Hematopoietic multipotent progenitor cell (in vitro differentiated cells): ENCODE measurements around the gene CTNNBL1. TPM values are rescaled to one million over a fixed set of nuclear protein-coding genes. Genes with fewer than 3 reads are reported as not detected.

Experiments used
- DNase-seq, 3 donors: peaks; one replicate each; pipeline ENCODE4 v3.0.0-alpha.2; 2011 to 2015; ENCODE audit warnings: low read depth in 2 of 3, low spot score in 2 of 3
- total RNA-seq: library from RNA; depleted of rRNA; stranded (reverse); fragments of >200 nt; gene quantifications from one replicate; pipeline ENCODE4 v1.2.3, GENCODE V29; 2012

CTNNBL1 gene
- total RNA-seq, 1 donor: 51.2 TPM

- DNase-seq: peak in 1 of 3 donors; percentile 40
These were observed 113.8 kb downstream of the CTNNBL1 start for GRCh38 chr20:37807471-37808232.

GRCh38 chr20:37808233-37809070 is 114.6 kb downstream of the CTNNBL1 start:
- no peak for DNase-seq

DNA sequence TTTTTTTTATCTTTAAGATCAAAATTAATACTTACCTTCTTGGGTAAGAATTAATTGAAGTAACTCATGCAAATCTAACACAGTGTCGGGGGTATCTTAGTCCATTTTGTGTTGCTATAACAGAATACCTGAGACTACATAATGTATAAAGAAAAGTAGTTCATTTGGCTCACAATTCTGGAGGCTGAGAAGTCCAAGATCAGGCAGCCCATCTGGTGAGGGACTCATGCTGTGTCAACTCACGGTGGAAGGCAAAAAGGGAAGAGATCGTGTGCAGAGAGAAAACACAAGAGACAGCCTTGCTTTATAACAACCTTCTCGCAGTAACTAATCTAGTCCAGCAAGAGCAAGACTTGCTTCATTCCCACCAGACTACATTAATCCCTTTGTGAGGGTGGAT is 116.2 kb downstream of the CTNNBL1 start:
- no peak for DNase-seq

DNA sequence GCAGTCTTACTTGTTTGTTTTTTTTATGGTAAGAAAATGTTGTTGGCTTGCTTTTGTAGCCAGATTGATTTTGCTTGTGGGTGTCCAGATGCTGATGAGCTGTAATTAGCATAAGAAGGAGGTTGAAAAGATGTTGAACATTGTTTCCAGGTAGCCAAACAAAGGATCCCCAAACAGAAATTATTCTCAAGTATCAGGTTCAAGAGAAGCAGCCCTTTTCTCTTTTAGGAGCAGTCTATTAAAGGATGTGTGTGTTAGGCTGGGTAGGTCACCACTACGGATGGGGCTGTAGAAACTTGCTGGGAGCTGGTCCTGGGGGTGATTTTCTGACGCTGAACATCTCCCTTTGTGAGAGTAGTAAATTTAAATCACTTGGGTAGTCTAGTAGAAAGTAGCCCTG is 122.2 kb downstream of the CTNNBL1 start:
- no peak for DNase-seq

DNA sequence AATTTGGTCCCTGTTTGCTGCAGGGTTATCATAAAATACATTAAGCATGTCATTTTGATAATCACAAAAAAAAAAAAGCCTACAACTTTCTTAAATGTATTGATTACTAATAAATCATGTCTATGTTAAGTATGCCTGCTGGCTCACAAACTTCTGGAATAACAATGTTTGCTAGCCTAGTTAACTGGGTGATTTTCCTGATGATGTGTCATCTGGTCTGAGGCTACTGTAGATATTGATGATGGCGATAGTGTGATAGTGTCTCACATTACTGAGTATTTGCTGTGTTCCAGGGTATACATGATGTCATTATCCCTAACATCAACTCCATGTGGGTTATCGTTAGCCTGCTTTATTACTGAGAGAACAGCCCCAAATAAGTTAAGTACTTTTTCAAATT is 122.9 kb downstream of the CTNNBL1 start:
- no peak for DNase-seq

GRCh38 chr20:37821696-37822095 is 127.9 kb downstream of the CTNNBL1 start:
- no peak for DNase-seq

- DNase-seq: no peak
These were observed 128.3 kb downstream of the CTNNBL1 start for GRCh38 chr20:37822141-37822601.

DNA sequence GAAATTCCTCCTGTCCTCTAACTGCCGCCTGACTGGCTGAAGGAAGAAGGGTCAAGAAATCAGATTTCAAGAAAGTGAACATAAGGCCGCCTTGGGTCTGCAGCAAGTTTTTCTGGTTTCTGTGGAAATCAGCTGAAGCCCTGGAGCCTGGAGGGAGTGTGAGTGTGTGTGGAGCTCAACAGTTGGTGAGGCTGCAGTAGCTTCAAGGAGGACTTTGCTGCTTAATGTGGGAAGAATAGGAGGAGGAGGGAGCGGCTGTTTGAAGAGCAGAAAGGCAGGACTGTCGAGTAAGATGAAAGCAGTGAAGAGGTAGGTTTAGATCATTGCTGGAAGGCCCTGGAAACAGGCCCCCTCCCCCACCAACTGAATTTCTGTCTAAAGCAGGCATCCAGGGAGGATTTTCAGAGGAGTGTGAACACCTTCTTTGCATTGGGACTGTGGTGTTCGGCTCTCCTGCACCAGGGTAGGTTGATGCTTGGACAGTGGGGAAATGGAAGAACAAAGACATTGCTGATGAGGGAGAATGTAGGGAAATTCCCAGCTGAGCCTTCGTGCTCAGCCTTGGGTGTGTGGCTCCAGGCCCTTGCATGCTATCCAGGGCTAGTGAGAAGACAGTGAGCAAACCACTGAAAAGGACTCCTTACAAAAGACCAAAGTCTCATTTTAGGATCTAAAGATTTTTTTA is 129.6 kb downstream of the CTNNBL1 start:
- DNase-seq: no peak

- no peak for DNase-seq
These were observed 133.8 kb downstream of the CTNNBL1 start for GRCh38 chr20:37827605-37828004.

GRCh38 chr20:37828684-37829083 is 134.9 kb downstream of the CTNNBL1 start:
- DNase-seq: no peak

DNA sequence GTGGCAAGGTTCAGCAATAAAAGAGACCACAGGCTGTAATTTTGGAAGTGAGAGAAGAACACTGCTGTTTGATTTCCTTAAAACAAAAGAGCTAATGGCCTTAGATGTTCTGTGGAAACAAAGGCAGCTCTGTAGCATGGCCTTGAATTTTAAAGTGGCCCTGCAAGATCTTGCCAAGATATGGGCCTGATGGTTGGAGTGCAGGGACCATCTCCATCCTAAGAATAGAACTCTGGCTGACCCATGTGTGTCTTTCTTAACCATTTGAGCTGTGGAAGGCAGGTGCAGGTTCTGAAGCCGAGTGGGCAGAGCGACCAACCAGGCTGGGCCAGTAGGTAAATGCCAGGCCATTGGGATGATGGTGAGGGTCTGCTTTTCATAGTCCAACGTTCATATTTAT is 135.3 kb downstream of the CTNNBL1 start:
- DNase-seq: no peak

GRCh38 chr20:37833221-37833896 is 139.5 kb downstream of the CTNNBL1 start:
- no peak for DNase-seq

- no peak for DNase-seq
These were observed 143.1 kb downstream of the CTNNBL1 start for GRCh38 chr20:37836926-37837325.

DNA sequence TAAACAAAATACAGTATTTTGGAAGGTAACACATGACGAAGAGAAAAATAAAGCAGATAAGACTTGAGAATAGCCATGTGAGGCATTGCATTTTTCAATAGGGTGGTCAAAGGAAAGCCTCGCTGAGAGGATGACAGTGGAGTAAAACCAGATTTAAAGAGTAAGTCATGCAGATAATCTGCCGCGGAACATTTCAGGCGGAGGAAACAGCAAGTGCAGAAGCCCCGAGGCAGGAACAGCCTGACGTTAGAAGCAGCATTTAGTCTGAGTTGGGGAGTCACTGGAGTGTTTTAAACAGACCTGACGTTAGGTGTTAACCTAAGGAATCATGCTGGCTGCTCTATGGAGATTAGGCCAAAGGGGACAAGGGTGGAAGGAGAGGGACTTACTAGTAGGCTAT is 144.1 kb downstream of the CTNNBL1 start:
- no peak for DNase-seq

GRCh38 chr20:37838769-37839431 is 145.1 kb downstream of the CTNNBL1 start:
- no peak for DNase-seq

GRCh38 chr20:37839432-37839827 is 145.6 kb downstream of the CTNNBL1 start:
- DNase-seq: no peak

GRCh38 chr20:37839955-37840354 is 146.1 kb downstream of the CTNNBL1 start:
- DNase-seq: no peak

- DNase-seq: no peak
These were observed 147.6 kb downstream of the CTNNBL1 start for GRCh38 chr20:37841389-37841788.

GRCh38 chr20:37841971-37842370 is 148.1 kb downstream of the CTNNBL1 start:
- no peak for DNase-seq

DNA sequence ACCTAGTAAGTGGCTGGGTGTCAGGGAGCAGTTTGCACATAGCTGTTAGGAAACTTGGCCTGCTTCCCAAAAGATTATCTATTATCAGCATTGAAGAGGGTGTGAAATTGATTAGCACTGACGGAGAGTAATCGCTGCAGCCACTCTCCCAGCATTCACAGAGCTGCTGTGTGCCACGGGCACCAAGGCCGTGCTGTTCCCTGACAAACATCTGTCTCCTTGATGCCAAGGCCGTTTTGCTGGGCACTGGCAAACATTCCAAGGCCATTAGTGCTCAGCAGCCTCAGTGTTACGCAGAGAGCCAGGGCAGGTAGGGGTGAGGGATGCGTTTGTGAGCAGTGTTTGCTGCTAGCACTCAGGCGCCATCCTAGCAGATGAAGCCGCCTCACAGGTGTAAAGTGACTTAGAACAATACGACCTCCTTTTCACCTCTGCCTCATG is 151.4 kb downstream of the CTNNBL1 start:
- no peak for DNase-seq
